ENCODE measurements around the gene GRIP2. TPM values are rescaled to one million over a fixed set of nuclear protein-coding genes. Genes with fewer than 3 reads are reported as not detected.

The GRIP2 gene
- total RNA-seq, 3 donors from 2014 or later (not counting 1 experiment from before 2014, with no cell fraction given): not detected

DNA sequence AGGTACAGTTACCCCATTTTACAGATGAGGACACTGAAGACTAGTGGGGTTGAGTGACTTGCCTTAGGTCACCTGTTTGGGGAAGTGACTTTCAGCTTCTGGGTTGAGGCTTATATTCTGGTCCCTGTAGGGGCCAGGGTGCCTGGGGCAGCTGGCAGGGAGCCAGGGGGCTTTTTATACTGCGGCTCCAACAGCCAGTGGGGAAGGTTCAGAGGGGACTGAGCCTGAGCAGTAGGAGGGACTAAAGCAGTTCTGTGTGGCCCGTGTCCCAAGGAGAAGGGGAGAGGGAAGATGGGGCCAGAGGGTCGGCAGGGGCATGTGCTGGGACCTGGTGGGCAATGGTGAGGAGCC, 100.0 kb downstream of the GRIP2 start:
- Mint-ChIP-seq H3K4me1 (peaks cover 54 to 55% of the 10 kb centered on the region in 2 donors), H3K9me3 (no peaks in the 10 kb centered on the region), H3K36me3 (no peaks in the 10 kb centered on the region), H3K27ac (peak overlapping the region in 1 of 2 donors; percentile 74), H3K4me3 (no peak overlapping the region), H3K27me3 (ENCODE audit: low read depth in 2 of 2) (no peaks in the 10 kb centered on the region)
- 75% methylated on average over 3 of the region's 3 CpGs for WGBS (ENCODE audit: insufficient coverage)
- no peak for DNase-seq
- Histone ChIP-seq H3K27me3 (ENCODE audit: control insufficient read depth, insufficient read depth, low read length) (no peaks in the 10 kb centered on the region), H3K9me3 (ENCODE audit: control insufficient read depth, insufficient read depth, low read length) (no peaks in the 10 kb centered on the region), H3K4me1 (ENCODE audit: control insufficient read depth, insufficient read depth, low read length) (peaks cover 42% of the 10 kb centered on the region), H3K27ac (ENCODE audit: low read length) (no peak overlapping the region), H3K36me3 (ENCODE audit: control insufficient read depth, insufficient read depth, low read length) (no peaks in the 10 kb centered on the region), H3K4me3 (ENCODE audit: low read length) (no peak overlapping the region)
- no peak for ATAC-seq
- intact Hi-C loops (cut with micrococcal nuclease): no loop called here
- TF ChIP-seq CTCF (IDR thresholded peaks at IDR 0.05): no peak

- peak in 2 of 3 donors; percentile 26 to 54 for ATAC-seq
- Histone ChIP-seq H3K4me3 (ENCODE audit: low read length) (no peak overlapping the region), H3K27ac (ENCODE audit: low read length) (no peak overlapping the region), H3K36me3 (ENCODE audit: control insufficient read depth, insufficient read depth, low read length) (no peaks in the 10 kb centered on the region), H3K27me3 (ENCODE audit: control insufficient read depth, insufficient read depth, low read length) (no peaks in the 10 kb centered on the region), H3K9me3 (ENCODE audit: control insufficient read depth, insufficient read depth, low read length) (no peaks in the 10 kb centered on the region), H3K4me1 (ENCODE audit: control insufficient read depth, insufficient read depth, low read length) (peaks cover 48% of the 10 kb centered on the region)
- Mint-ChIP-seq H3K9me3 (no peaks in the 10 kb centered on the region), H3K4me3 (no peak overlapping the region), H3K4me1 (peaks cover 58 to 59% of the 10 kb centered on the region in 2 donors), H3K27me3 (ENCODE audit: low read depth in 2 of 2) (no peaks in the 10 kb centered on the region), H3K27ac (peak overlapping the region in 1 of 2 donors; percentile 74), H3K36me3 (no peaks in the 10 kb centered on the region)
- no peak for DNase-seq
- 60% methylated on average over 12 of the region's 13 CpGs for WGBS (ENCODE audit: insufficient coverage)
- TF ChIP-seq CTCF (IDR thresholded peaks at IDR 0.05): no peak
- intact Hi-C loops (cut with micrococcal nuclease): no loop called here
Observed at GRCh38 chr3:14439501-14440167, 100.5 kb downstream of the GRIP2 start.

Other genes with a start within 250 kb of the GRIP2 start
- 10 to 100 TPM; 43.7 to 55.4 (median 50.1) TPM for gene SLC6A6, start 137.7 kb downstream of the GRIP2 start, total RNA-seq
- gene CCDC174, start 111.4 kb upstream of the GRIP2 start, total RNA-seq: 10 to 100 TPM; 29.7 to 41.2 (median 31.9) TPM
- under 1 TPM in 1 of 3 donors, not detected in 2; 0.14 TPM for gene C3orf20, start 134.8 kb upstream of the GRIP2 start, total RNA-seq

All from natural killer cell (primary cell).